ENCODE data around the gene TIMM29. TPM values are rescaled to one million over a fixed set of nuclear protein-coding genes. Genes with fewer than 3 reads are reported as not detected.
A peak's percentile ranks its signal among the peaks of the same experiment; 100 is the strongest.

TIMM29 gene
- 24.2 and 26.1 TPM in 2 replicates for total RNA-seq
- 24.3 TPM for total RNA-seq (2013)
- polyA plus RNA-seq = 8.4 and 8.6 TPM in 2 replicates
- 27.4 and 33.7 TPM in 2 replicates for polyA minus RNA-seq

DNA sequence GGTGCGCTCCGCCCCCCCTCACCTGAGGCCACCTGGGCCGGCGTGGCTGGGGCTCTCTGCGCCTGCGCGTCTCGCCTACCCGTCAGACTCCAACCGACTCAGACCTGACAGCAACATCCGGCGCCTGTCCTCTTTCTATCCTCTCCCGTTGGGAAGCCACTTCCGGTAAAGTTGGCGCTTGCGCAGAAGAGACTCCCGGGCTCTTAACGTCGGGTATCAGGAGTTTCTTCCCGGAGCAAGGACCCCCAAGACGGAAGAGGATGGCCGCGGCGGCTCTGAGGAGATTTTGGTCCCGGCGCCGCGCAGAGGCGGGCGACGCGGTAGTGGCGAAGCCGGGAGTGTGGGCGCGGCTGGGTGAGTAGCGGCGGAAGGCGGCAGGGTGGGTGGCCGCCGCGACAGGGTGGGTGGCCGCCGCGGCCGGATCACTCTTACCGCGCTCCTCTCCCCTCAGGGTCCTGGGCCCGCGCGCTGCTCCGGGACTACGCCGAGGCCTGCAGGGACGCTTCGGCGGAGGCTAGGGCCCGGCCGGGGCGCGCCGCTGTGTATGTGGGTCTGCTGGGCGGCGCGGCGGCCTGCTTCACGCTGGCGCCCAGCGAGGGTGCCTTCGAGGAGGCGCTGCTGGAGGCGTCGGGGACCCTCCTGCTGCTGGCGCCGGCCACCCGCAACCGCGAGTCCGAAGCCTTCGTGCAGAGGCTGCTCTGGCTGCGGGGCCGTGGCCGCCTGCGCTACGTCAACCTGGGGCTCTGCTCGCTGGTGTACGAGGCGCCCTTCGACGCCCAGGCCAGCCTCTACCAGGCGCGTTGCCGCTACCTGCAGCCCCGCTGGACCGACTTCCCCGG lies at the start of gene TIMM29, which contains the start of gene YIPF2:
TSS of gene TIMM29 (plus strand) at position 249 of the 839 bp plus-strand sequence. CDS start at position 261, 12 bp downstream.
TSS of gene YIPF2 (minus strand) at position 77 of the 839 bp plus-strand sequence. CDS start 229 bp downstream, outside the sequence.
- Histone ChIP-seq H3K4me2 (replicated peaks; ENCODE audit: low read depth, low read length, poor library complexity, severe bottlenecking) (peak within 1 kb of the TSS; percentile 82), H3K9ac (ENCODE audit: low read length) (peak within 1 kb of the TSS; percentile 86), H3K4me1 (ENCODE audit: control insufficient read depth in 2 of 2, insufficient read depth in 2 of 2, low read length in 2 of 2) (peaks cover 13 to 24% of the 10 kb centered on the region in 2 donors), H3K27me3 (replicated peaks in 1 of 4; ENCODE audit: control extremely low read depth in 1 of 4, control insufficient read depth in 3 of 4, insufficient read depth in 4 of 4, low read length in 3 of 4) (no peaks in the 10 kb centered on the region), H3K79me2 (ENCODE audit: control insufficient read depth, insufficient read depth, low read length) (peaks cover 17% of the 10 kb centered on the region), H3K9me3 (ENCODE audit: control extremely low read depth in 1 of 3, control insufficient read depth in 2 of 3, insufficient read depth in 1 of 3, low read length in 2 of 3) (no peaks in the 10 kb centered on the region), H3K4me3 (ENCODE audit: control extremely low read depth in 1 of 5, extremely low read depth in 1 of 5, insufficient read depth in 1 of 5, low read depth in 2 of 5, low read length in 4 of 5) (peak within 1 kb of the TSS; percentile 54 to 94 (median 83)), H4K20me1 (ENCODE audit: control insufficient read depth, insufficient read depth, low read length, poor library complexity, severe bottlenecking) (peaks cover 18% of the 10 kb centered on the region), H3K27ac (ENCODE audit: low read length in 2 of 2) (peak within 1 kb of the TSS; percentile 41 to 72), H3K36me3 (replicated peaks in 1 of 2; ENCODE audit: control extremely low read depth in 1 of 2, control insufficient read depth in 1 of 2, extremely low read depth in 1 of 2, insufficient read depth in 2 of 2, low read length in 1 of 2) (peaks cover 0 to 2% of the 10 kb centered on the region in 2 experiments), H2AFZ (ENCODE audit: insufficient read depth, low read depth, low read length, poor library complexity, severe bottlenecking) (peak within 1 kb of the TSS; percentile 92)
- under 1% methylated on average over 95 of the region's 96 CpGs for WGBS (ENCODE audit: insufficient coverage)
- peak; percentile 92 for DNase-seq
- peak within 1 kb of the TSS; percentile 93 for H3K4me3 Mint-ChIP-seq
- no peaks in the 10 kb centered on the region for H3K27me3 Mint-ChIP-seq
- ChIA-PET CTCF (interaction anchor here (2.0 kb wide), 1 partner anchor 13 kb away, joined by 11 read pairs; no protein-coding TSS in a partner anchor), POLR2A (no interaction called here)
- no peaks in the 10 kb centered on the region for H3K9me3 Mint-ChIP-seq (ENCODE audit: insufficient read depth)
- intact Hi-C loops (cut with micrococcal nuclease) = loop anchor here (2.0 kb wide), 1 partner anchor 56 kb away; no protein-coding TSS in a partner anchor
- H3K4me1 Mint-ChIP-seq = peaks cover 18% of the 10 kb centered on the region
- peak within 1 kb of the TSS; percentile 90 for H3K27ac Mint-ChIP-seq
- TF ChIP-seq, protein P1, sequence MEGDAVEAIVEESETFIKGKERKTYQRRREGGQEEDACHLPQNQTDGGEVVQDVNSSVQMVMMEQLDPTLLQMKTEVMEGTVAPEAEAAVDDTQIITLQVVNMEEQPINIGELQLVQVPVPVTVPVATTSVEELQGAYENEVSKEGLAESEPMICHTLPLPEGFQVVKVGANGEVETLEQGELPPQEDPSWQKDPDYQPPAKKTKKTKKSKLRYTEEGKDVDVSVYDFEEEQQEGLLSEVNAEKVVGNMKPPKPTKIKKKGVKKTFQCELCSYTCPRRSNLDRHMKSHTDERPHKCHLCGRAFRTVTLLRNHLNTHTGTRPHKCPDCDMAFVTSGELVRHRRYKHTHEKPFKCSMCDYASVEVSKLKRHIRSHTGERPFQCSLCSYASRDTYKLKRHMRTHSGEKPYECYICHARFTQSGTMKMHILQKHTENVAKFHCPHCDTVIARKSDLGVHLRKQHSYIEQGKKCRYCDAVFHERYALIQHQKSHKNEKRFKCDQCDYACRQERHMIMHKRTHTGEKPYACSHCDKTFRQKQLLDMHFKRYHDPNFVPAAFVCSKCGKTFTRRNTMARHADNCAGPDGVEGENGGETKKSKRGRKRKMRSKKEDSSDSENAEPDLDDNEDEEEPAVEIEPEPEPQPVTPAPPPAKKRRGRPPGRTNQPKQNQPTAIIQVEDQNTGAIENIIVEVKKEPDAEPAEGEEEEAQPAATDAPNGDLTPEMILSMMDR (IDR thresholded peaks at IDR 0.05) = no peak
- no peak for TF ChIP-seq EZH2 (IDR thresholded peaks at IDR 0.05; ENCODE audit: borderline replicate concordance, insufficient read depth, low read depth, low read length, poor library complexity, severe bottlenecking)
- peak; percentile 82 for ATAC-seq (ENCODE audit: low read depth)

All from B cell (primary cell).